GM23248 (cell line): ENCODE measurements around the gene IFT122. TPM values are rescaled to one million over a fixed set of nuclear protein-coding genes. Genes with fewer than 3 reads are reported as not detected.
A peak's percentile ranks its signal among the peaks of the same experiment; 100 is the strongest.
"Not testable (repeated sequence)": the region's sequence is repeated elsewhere in the genome, so short reads cannot be mapped to it uniquely, and the experiment has no call there.

Experiments used
- DNase-seq: peaks from one replicate; pipeline ENCODE4 v3.0.0-alpha.2; 2015
- H2AFZ ChIP-seq: fragments of 200-600 bp; sonication (generic); 2 replicates; pipeline ENCODE4 v1.6.1; 2016; ENCODE audit warnings: antibody characterized with exemption
- H3F3A ChIP-seq: fragments of 200-600 bp; sonication (generic); 2 replicates; pipeline ENCODE4 v1.6.1; 2016; ENCODE audit warnings: mild to moderate bottlenecking, antibody characterized with exemption, mixed run types; ENCODE audit not compliant: insufficient read depth
- H3K27ac ChIP-seq: fragments of 200-600 bp; sonication (generic); 2 replicates; pipeline ENCODE4 v1.5.1; 2016; ENCODE audit warnings: mild to moderate bottlenecking
- H3K27me3 ChIP-seq: fragments of 200-600 bp; sonication (generic); replicated peaks from 2 replicates; pipeline ENCODE4 v1.6.1; 2016; ENCODE audit warnings: mild to moderate bottlenecking; ENCODE audit not compliant: insufficient read depth
- H3K36me3 ChIP-seq: fragments of 200-600 bp; sonication (generic); 2 replicates; pipeline ENCODE4 v1.6.1; 2016; ENCODE audit warnings: low read depth, mild to moderate bottlenecking
- H3K4me1 ChIP-seq: fragments of 200-600 bp; sonication (generic); 2 replicates; pipeline ENCODE4 v1.6.1; 2016; ENCODE audit warnings: mild to moderate bottlenecking; ENCODE audit not compliant: insufficient read depth
- H3K4me2 ChIP-seq: fragments of 200-600 bp; sonication (generic); one replicate; pipeline ENCODE4 v1.6.1; 2016; ENCODE audit warnings: mild to moderate bottlenecking; ENCODE audit not compliant: unreplicated experiment
- H3K4me3 ChIP-seq: fragments of 200-600 bp; sonication (generic); 2 replicates; pipeline ENCODE4 v1.5.1; 2016; ENCODE audit warnings: mild to moderate bottlenecking
- H3K79me2 ChIP-seq: fragments of 200-600 bp; sonication (generic); 2 replicates; pipeline ENCODE4 v1.6.1; 2016; ENCODE audit warnings: mild to moderate bottlenecking; ENCODE audit not compliant: insufficient read depth
- H3K9ac ChIP-seq: fragments of 200-600 bp; sonication (generic); 2 replicates; pipeline ENCODE4 v1.6.1; 2016; ENCODE audit warnings: mild to moderate bottlenecking
- H3K9me2 ChIP-seq: fragments of 200-600 bp; sonication (generic); 2 replicates; pipeline ENCODE4 v1.6.1; 2016; ENCODE audit warnings: mixed run types, mild to moderate bottlenecking, moderate library complexity; ENCODE audit not compliant: insufficient read depth
- H3K9me3 ChIP-seq: fragments of 200-600 bp; sonication (generic); one replicate; pipeline ENCODE4 v1.6.1; 2017; ENCODE audit warnings: low read depth
- H4K20me1 ChIP-seq: fragments of 200-600 bp; sonication (generic); 2 replicates; pipeline ENCODE4 v1.6.0; 2016; ENCODE audit not compliant: insufficient read depth
- EZH2 ChIP-seq: fragments of 200-600 bp; sonication (generic); IDR thresholded peaks from 2 replicates; pipeline ENCODE4 v1.6.1; 2018; ENCODE audit warnings: antibody characterized with exemption, mild to moderate bottlenecking; ENCODE audit not compliant: insufficient read depth, poor library complexity, severe bottlenecking
- EZH2phosphoT487 ChIP-seq: fragments of 200-600 bp; sonication (generic); IDR thresholded peaks from 2 replicates; pipeline ENCODE4 v1.6.1; 2018; ENCODE audit warnings: antibody characterized with exemption, moderate library complexity, mild to moderate bottlenecking, low read depth; ENCODE audit not compliant: insufficient read depth
- WGBS, 2 experiments: methylation state at CpG; one replicate each; pipeline ENCODE4 v1.1.6; 2015 to 2017; ENCODE audit warnings: low lambda C conversion rate in 2 of 2, low coverage in 1 of 2; ENCODE audit errors: missing lambda C conversion rate in 2 of 2; 5-methylcytosine and 5-hydroxymethylcytosine counted together
- in situ Hi-C: fragments of 300-500 bp; cut with MboI; formaldehyde crosslinking; loops from 2 replicates; pipeline ENCODE4 v1.15.0; 2020
- polyA plus RNA-seq: library from polyadenylated mRNA; unstranded; fragments of >200 nt; fragmentation: Nextera tagmentation; extraction: Ambion mirVana; gene quantifications from 2 replicates; pipeline ENCODE4 v1.2.1, GENCODE V29; 2016
- total RNA-seq: library from RNA; depleted of rRNA; stranded (reverse); fragments of >200 nt; shearing (Covaris generic); gene quantifications from 2 replicates; pipeline ENCODE4 v1.2.3, GENCODE V29; 2014

IFT122 gene
- total and polyA plus RNA-seq, 2 experiments from 2014 or later = 16.1 to 16.3 TPM

DNA sequence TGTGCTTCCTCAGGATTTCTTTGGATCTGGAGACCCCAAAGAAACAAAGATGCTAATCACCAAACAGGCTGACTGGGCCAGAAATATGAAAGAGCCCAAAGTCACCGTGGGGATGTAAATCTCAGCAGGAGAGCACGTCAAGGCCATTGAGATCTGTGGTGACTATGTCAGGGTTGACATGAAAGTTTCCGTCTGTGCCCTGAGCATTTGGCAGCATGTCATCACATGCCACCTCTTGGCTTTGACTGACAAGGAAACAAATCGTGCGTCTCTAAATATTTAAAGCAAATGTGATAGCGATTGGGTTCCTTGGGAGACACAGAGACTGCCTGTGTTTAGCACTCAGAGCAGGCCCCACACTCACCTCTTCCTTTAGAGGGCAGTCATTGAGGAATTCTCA, 46.8 kb upstream of the IFT122 start:
- Histone ChIP-seq H3K9ac (no peak overlapping the region), H3K27me3 (no peaks in the 10 kb centered on the region), H2AFZ (no peak overlapping the region), H3K4me2 (no peak overlapping the region), H3K36me3 (peaks cover 17% of the 10 kb centered on the region; the same call in 1 of the 2 replicates), H3K9me2 (no peaks in the 10 kb centered on the region), H3K27ac (no peak overlapping the region), H4K20me1 (0 out of 2 replicates have a peak, but pooled peaks cover 5% of the 10 kb centered on the region), H3F3A (peaks cover 23% of the 10 kb centered on the region), H3K4me1 (peaks cover 18% of the 10 kb centered on the region), H3K79me2 (peaks cover 37% of the 10 kb centered on the region), H3K9me3 (no peaks in the 10 kb centered on the region), H3K4me3 (no peak overlapping the region)
- TF ChIP-seq EZH2 (no peak), EZH2phosphoT487 (no peak)
- in situ Hi-C loops = no loop called here
- 81 to 83% methylated on average over 6 of the region's 6 CpGs for WGBS, 2 experiments
- DNase-seq = no peak

GRCh38 chr3:129393760-129394564, 46.1 kb upstream of the IFT122 start:
- H3K9ac ChIP-seq, H3K9me2 ChIP-seq, H3K27me3 ChIP-seq, H3K27ac ChIP-seq, DNase-seq, H3K4me3 ChIP-seq, H3K4me2 ChIP-seq, in situ Hi-C loops, H2AFZ ChIP-seq, H3K9me3 ChIP-seq, H4K20me1 ChIP-seq: not testable (repeated sequence)
- Histone ChIP-seq H3K36me3 (peaks cover 17% of the 10 kb centered on the region; the same call in 1 of the 2 replicates), H3K79me2 (peaks cover 44% of the 10 kb centered on the region), H3F3A (peaks cover 21% of the 10 kb centered on the region), H3K4me1 (peaks cover 16% of the 10 kb centered on the region)
- WGBS, 2 experiments = 75 to 77% methylated on average over 8 to 11 of the region's 17 CpGs

DNA sequence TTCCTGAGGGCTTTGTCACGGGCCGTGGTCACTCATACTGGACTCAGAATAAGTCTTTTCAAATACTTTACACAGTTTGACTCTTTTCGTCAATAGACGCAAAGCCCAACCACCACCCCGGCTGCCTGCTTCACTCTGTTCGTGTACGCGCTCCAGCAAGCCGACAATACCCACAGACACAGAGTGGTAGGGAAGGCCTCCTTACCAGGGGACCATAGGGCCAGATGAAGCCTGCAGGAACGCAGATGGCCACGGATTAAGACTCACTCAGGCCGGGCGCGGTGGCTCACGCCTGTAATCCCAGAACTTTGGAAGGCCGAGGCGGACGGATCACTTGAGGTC, 41.2 kb upstream of the IFT122 start:
- Histone ChIP-seq H3K4me3 (peak overlapping the region; percentile 98), H3K36me3 (no peaks in the 10 kb centered on the region), H3K9me2 (no peaks in the 10 kb centered on the region), H4K20me1 (0 out of 2 replicates have a peak, but pooled peaks cover 5% of the 10 kb centered on the region), H2AFZ (peak overlapping the region; percentile 92), H3K27me3 (no peaks in the 10 kb centered on the region), H3K9me3 (no peaks in the 10 kb centered on the region), H3K4me1 (peaks cover 6% of the 10 kb centered on the region; the same call in 1 of the 2 replicates), H3K27ac (peak overlapping the region; percentile 72), H3K79me2 (peaks cover 47% of the 10 kb centered on the region), H3F3A (no peaks in the 10 kb centered on the region), H3K9ac (peak overlapping the region; percentile 96), H3K4me2 (peak overlapping the region; percentile 94)
- peak; percentile 70 for DNase-seq
- 0 to 1% methylated on average over 18 of the region's 18 CpGs for WGBS, 2 experiments
- TF ChIP-seq EZH2 (no peak), EZH2phosphoT487 (no peak)
- in situ Hi-C loops = no loop called here

DNA sequence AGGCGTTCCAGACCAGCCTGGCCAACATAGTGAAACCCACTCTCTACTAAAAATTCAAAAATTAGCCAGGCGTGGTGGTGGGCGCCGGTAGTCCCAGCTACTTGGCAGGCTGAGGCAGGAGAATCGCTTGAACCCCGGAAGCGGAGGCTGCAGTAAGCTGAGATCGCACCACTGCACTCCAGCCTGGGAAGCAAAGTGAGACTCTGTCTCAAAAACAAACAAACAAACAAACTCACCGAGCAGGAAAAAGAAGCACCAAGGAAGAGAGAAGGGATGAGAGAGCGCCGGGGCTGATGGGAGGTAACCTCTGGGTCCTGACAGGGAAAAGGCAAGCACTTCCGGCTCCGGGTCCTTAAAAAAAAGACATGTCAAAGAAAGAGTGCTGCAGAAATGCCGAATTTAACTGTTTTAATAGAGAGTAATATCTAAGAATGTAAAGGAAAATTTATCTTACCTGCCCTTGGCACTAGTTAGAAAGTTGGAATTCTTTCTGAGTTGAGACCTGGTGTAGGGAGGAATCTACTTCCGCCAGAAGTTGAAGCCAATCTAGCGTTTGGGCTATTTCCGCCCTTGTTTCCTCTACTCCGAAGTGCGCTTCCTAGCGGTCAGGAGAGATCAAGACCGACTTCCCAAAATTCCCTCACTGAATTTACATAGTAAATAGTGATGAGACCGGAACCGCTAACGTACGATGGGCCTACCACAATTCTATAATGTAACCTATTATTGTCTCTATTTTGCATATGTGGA, 40.7 kb upstream of the IFT122 start:
- Histone ChIP-seq H3K4me2 (peak overlapping the region; percentile 94), H3K9me3 (no peaks in the 10 kb centered on the region), H3K4me3 (peak overlapping the region; percentile 98), H3K36me3 (no peaks in the 10 kb centered on the region), H3K27me3 (no peaks in the 10 kb centered on the region), H3K9me2 (no peaks in the 10 kb centered on the region), H2AFZ (peak overlapping the region; percentile 92), H3K9ac (peak overlapping the region; percentile 96), H4K20me1 (0 out of 2 replicates have a peak, but pooled peaks cover 5% of the 10 kb centered on the region), H3K27ac (peak overlapping the region; percentile 72), H3K4me1 (peaks cover 6% of the 10 kb centered on the region; the same call in 1 of the 2 replicates), H3F3A (no peaks in the 10 kb centered on the region), H3K79me2 (peaks cover 47% of the 10 kb centered on the region)
- 2 to 3% methylated on average over 25 of the region's 25 CpGs for WGBS, 2 experiments
- in situ Hi-C loops = no loop called here
- no peak for TF ChIP-seq EZH2phosphoT487
- no peak for TF ChIP-seq EZH2
- peak; percentile 97 for DNase-seq
